CD4-positive, alpha-beta T cell treated with Interleukin-6 at 100 ng/mL for 8 hours (primary cell): ENCODE results near the gene HOXA11.

ENCODE experiments used
- DNase-seq: peaks from one replicate; pipeline ENCODE4 v3.0.0-alpha.2; 2020; ENCODE audit warnings: mixed read lengths, low spot score

HOXA11 gene

DNA sequence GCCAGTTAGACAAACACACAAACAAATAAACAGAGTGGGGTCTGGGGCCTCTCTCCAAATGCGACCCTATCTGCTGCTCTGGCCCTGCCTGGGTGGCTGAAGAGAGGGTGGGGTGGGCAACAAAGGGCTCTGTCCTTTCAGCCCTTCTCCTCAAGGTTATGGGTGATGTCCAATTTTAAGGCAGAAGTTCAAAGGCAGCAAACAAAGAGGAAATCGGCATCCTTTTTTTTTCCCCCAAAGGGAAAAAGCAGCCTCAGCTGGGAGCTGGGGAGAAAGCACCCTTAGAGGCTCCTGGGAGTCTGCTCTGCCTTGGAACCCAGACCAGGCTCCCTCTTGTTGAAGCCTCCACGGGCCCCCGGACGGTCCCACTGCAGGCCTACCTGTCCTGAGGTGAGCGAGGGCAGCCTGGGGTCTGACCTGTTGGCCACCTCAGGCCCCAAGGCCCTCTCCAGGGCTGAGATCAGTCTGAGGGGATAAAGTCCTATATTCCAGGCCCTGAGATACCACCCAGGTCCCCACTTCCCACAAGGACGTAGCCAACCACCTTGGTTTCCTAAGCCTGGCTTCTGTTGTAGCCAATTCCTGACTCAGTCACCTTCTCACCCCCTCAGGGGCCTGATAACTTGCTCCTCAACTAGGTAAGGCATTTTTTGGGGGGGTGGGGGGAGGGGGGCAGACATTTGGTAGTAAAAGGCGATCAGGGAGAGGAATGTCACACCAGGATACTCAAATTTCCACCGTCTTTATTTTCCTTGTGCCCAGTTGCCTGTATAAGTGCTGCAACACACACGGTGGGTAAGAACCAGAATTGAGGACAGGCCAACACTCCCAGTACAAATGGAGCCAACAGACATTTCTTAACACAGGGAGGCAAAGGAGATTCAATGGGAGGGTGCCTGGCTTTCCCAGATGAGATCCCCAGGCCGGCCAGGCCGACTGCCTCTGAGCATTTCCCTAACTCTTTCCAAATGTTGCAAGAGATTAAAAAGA, 4.3 kb downstream of the HOXA11 start:
- no peak for DNase-seq

DNA sequence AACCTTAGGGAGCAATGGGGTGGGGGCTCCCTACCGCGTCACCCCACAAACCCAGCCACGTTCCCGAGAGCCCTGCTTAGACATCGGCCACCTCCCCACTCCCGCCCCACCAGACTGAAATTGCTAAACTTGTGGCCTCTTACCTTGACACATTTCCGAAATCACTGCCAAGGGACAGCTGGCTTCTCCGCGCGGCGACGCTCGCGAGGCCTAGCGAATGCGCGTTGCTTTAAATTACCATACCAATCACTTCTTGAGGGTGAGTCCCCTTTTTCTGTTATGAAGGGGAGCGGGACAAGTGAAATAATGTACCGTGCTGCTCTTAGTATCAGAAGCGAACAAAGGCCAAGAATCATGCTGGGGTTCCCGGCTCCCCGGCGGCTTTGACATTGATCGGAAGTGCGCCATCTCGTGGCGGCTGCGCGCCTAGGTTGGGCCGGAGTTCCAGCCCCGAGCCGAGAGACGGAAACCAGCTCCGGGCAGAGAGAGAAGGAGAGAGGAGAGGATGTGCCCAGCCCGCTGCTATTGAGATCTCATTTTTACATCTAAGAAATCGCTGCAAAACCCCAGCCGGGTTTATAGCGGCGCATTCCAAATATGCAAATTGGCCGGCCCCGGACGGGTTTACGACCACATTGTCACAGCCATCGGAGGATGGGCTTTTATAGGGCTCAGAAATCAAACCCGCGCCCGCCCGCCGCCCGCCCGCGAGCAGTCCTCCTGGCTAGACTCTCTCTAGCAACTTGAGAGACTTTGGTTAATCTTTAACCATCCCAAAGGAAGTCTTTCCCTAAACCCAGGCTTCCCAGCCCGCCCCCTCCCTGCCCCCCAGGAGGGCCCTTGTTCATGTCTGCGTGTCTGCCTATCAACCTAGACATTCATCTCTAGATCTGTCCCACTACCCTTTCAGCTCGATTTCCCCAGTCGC, 5.3 kb downstream of the HOXA11 start:
- DNase-seq: peak; percentile 52

GRCh38 chr7:27179030-27179429, 6.0 kb downstream of the HOXA11 start:
- no peak for DNase-seq

GRCh38 chr7:27178366-27178765, 6.7 kb downstream of the HOXA11 start:
- DNase-seq: no peak

GRCh38 chr7:27177795-27178320, 7.2 kb downstream of the HOXA11 start:
- no peak for DNase-seq

GRCh38 chr7:27176962-27177794, 7.9 kb downstream of the HOXA11 start:
- DNase-seq: no peak

GRCh38 chr7:27176524-27176845, 8.5 kb downstream of the HOXA11 start:
- DNase-seq: no peak

GRCh38 chr7:27175626-27176523, 9.2 kb downstream of the HOXA11 start:
- DNase-seq: no peak

DNA sequence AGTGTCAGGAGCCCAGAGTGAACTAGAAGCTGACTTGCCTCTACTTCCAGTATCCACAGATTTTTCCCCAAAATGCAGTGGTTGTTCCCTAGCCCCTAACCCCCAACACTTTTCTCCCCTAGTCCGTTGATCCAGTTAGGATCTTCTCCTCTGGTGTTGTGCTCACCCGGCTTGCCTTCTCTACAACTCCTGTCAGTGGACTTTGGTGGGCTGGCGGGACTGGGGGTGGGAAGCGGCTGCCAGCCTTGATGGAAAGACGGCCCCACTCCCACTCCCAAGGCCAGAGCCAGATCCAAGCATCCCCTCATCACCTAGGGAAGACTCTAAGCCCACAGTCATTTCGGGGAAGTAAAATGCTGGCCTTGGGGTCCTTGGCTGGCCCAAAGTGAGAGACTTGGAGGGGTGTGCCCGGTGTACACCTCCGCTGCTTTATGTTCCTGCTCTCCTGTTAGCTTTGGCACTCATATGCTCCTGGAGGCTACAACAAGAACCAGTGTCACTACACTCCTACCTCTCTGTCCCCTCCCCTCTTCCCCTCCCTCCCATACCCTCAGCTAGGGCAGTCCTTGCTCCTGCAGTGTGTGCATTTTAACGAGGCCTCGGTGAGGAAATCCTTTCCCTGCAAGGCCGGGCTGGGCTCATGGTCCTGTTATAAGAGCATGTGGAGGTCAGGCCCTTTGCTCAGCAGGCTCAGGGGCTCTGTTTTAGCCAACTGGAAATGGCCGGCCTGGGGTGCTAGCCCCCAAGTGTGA, 10.0 kb downstream of the HOXA11 start:
- DNase-seq: no peak

- no peak for DNase-seq
Measured at GRCh38 chr7:27173956-27174873, 10.8 kb downstream of the HOXA11 start, which contains the start of gene HOXA10. Gene HOXA10 (minus strand): TSS chr7:27174320. CDS start chr7:27174306, 14 bp downstream.

DNA sequence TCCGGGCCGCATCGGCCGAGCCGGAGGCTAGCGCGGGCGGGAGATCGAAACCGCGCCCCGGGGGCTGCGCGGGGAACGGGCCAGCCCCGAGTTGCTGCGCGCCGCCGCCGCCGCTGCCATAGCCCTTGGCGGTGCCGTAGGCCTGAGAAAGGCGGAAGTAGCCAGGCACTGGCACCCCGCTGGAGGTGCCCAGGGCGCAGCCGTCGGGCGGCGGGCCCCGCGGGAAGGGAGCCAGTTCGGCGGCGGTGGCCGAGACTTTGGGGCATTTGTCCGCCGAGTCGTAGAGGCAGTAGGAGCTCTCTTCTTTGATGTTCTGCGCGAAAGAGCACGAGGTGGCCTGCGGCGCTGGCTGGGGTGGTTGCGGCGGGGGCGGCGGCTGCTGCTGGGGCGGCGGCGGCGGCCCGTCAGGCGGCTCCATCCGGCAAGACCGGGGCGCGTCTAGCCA, 11.5 kb downstream of the HOXA11 start:
- DNase-seq: no peak

- DNase-seq: no peak
Measured at GRCh38 chr7:27172823-27173510, 12.1 kb downstream of the HOXA11 start.

GRCh38 chr7:27172315-27172774, 12.7 kb downstream of the HOXA11 start:
- DNase-seq: no peak

- DNase-seq: no peak
Measured at GRCh38 chr7:27171637-27172314, 13.3 kb downstream of the HOXA11 start.

- no peak for DNase-seq
Measured at GRCh38 chr7:27171325-27171636, 13.8 kb downstream of the HOXA11 start.

GRCh38 chr7:27170426-27171324, 14.4 kb downstream of the HOXA11 start:
- DNase-seq: no peak
